Vagina (tissue), 2 donors: ENCODE data around the gene TSC22D3. TPM values are rescaled to one million over a fixed set of nuclear protein-coding genes. Genes with fewer than 3 reads are reported as not detected.
A peak's percentile ranks its signal among the peaks of the same experiment; 100 is the strongest.

Source experiments
- DNase-seq, 2 donors: peaks; one replicate each; pipeline ENCODE4 v3.0.0-alpha.2; 2017; ENCODE audit errors: extremely low spot score in 2 of 2
- H3K27ac ChIP-seq: fragments of 200-600 bp; sonication (generic); one replicate; pipeline ENCODE4 v1.5.1; 2019
- H3K27me3 ChIP-seq: fragments of 200-600 bp; sonication (generic); one replicate; pipeline ENCODE4 v1.5.1; 2019
- H3K36me3 ChIP-seq, 2 donors: fragments of 200-600 bp; sonication (generic); one replicate each; pipeline ENCODE4 v1.5.1; 2017 to 2019
- H3K4me1 ChIP-seq: fragments of 200-600 bp; sonication (generic); one replicate; pipeline ENCODE4 v1.5.1; 2019
- H3K4me3 ChIP-seq, 2 donors: fragments of 200-600 bp; sonication (generic); 1 replicate in 1 of 2; 2 replicates in 1 of 2; pipeline ENCODE4 v1.5.1; 2016 to 2019
- H3K9me3 ChIP-seq: fragments of 200-600 bp; sonication (generic); one replicate; pipeline ENCODE4 v1.5.1; 2019
- POLR2A ChIP-seq, 2 donors: fragments of 450-650 bp; IDR thresholded peaks; one replicate each; pipeline ENCODE4 v1.6.1; 2017; ENCODE audit warnings: antibody characterized with exemption in 2 of 2, mild to moderate bottlenecking in 2 of 2, moderate library complexity in 2 of 2
- POLR2AphosphoS5 ChIP-seq, 2 donors: sonication (generic); formaldehyde crosslinking; IDR thresholded peaks; one replicate each; pipeline ENCODE4 v1.9.0; 2017; ENCODE audit warnings: antibody characterized with exemption in 2 of 2, mild to moderate bottlenecking in 2 of 2, low read depth in 1 of 2; ENCODE audit not compliant: insufficient read depth in 1 of 2
- intact Hi-C: fragments of 100-400 bp; cut with DNase I; formaldehyde crosslinking; loops from one replicate; pipeline ENCODE4 v1.15.1; 2023
- total RNA-seq: library from RNA; depleted of rRNA; stranded (reverse); fragments of >200 nt; gene quantifications from one replicate; pipeline ENCODE4 v1.2.3, GENCODE V29; 2016
- TF ChIP-seq, protein P1 (sequence below), 3 experiments: fragments of 450-650 bp in 2 of 3; fragments of 200-600 bp in 1 of 3; sonication (generic) in 1 of 3; IDR thresholded peaks; one replicate each; pipeline ENCODE4 v1.5.1; 2017 to 2019; ENCODE audit warnings: antibody characterized with exemption in 3 of 3, mild to moderate bottlenecking in 2 of 3, moderate library complexity in 2 of 3

The TSC22D3 gene
- total RNA-seq, 1 donor from 2014 or later, result 780 TPM

- no peaks in the 10 kb centered on the region for H3K9me3 ChIP-seq
- H3K36me3 ChIP-seq, result no peaks in the 10 kb centered on the region
- H3K27me3 ChIP-seq, result no peaks in the 10 kb centered on the region
- no peaks in the 10 kb centered on the region for H3K4me1 ChIP-seq
- no peak overlapping the region for H3K4me3 ChIP-seq
- TF ChIP-seq POLR2AphosphoS5 (IDR thresholded peaks at IDR 0.05; ENCODE audit: insufficient read depth in 1 of 2, low read depth in 1 of 2) (no peak), POLR2A (IDR thresholded peaks at IDR 0.05) (no peak)
- TF ChIP-seq, protein P1, sequence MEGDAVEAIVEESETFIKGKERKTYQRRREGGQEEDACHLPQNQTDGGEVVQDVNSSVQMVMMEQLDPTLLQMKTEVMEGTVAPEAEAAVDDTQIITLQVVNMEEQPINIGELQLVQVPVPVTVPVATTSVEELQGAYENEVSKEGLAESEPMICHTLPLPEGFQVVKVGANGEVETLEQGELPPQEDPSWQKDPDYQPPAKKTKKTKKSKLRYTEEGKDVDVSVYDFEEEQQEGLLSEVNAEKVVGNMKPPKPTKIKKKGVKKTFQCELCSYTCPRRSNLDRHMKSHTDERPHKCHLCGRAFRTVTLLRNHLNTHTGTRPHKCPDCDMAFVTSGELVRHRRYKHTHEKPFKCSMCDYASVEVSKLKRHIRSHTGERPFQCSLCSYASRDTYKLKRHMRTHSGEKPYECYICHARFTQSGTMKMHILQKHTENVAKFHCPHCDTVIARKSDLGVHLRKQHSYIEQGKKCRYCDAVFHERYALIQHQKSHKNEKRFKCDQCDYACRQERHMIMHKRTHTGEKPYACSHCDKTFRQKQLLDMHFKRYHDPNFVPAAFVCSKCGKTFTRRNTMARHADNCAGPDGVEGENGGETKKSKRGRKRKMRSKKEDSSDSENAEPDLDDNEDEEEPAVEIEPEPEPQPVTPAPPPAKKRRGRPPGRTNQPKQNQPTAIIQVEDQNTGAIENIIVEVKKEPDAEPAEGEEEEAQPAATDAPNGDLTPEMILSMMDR (IDR thresholded peaks at IDR 0.05), result no peak
- intact Hi-C loops, result no loop called here
- DNase-seq, result no peak
- no peak overlapping the region for H3K27ac ChIP-seq
Observed at GRCh38 chrX:107805179-107805578, 29.6 kb upstream of the TSC22D3 start.

DNA sequence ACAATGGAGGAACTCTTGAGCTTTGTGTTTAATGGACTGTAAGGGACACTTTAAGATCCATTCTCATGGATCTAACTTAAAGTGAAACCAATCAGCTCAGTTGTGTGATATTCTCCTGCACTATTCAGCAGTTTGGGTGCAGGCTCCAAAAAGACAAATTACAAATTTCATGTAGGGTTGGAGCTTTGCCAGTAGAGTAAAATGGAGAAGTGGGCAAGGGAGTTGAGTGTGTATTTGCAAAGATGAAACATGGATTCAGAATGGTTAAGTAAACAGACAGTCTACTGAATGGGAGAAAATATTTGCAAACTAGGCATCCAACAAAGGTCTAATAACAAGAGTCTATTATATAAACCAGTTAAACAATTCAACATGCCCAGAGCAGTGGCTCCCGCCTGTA is 28.8 kb upstream of the TSC22D3 start:
- H3K36me3 ChIP-seq, result no peaks in the 10 kb centered on the region
- no peaks in the 10 kb centered on the region for H3K27me3 ChIP-seq
- no peaks in the 10 kb centered on the region for H3K4me1 ChIP-seq
- TF ChIP-seq POLR2A (IDR thresholded peaks at IDR 0.05), result no peak
- TF ChIP-seq POLR2AphosphoS5 (IDR thresholded peaks at IDR 0.05; ENCODE audit: insufficient read depth in 1 of 2, low read depth in 1 of 2), result no peak
- TF ChIP-seq, protein P1 (IDR thresholded peaks at IDR 0.05), result no peak
- H3K4me3 ChIP-seq, result no peak overlapping the region
- no peak overlapping the region for H3K27ac ChIP-seq
- intact Hi-C loops, result no loop called here
- no peaks in the 10 kb centered on the region for H3K9me3 ChIP-seq
- no peak for DNase-seq

GRCh38 chrX:107787827-107788226 is 12.2 kb upstream of the TSC22D3 start:
- no peak for DNase-seq
- no peak for TF ChIP-seq POLR2A (IDR thresholded peaks at IDR 0.05)
- TF ChIP-seq, protein P1 (IDR thresholded peaks at IDR 0.05), result no peak
- no peak for TF ChIP-seq POLR2AphosphoS5 (IDR thresholded peaks at IDR 0.05; ENCODE audit: insufficient read depth in 1 of 2, low read depth in 1 of 2)
- Histone ChIP-seq H3K36me3 (no peaks in the 10 kb centered on the region), H3K4me1 (no peaks in the 10 kb centered on the region), H3K4me3 (no peak overlapping the region), H3K9me3 (no peaks in the 10 kb centered on the region), H3K27me3 (no peaks in the 10 kb centered on the region), H3K27ac (no peak overlapping the region)
- intact Hi-C loops, result no loop called here

- Histone ChIP-seq H3K27ac (no peak overlapping the region), H3K36me3 (no peaks in the 10 kb centered on the region), H3K4me1 (no peaks in the 10 kb centered on the region), H3K9me3 (no peaks in the 10 kb centered on the region), H3K4me3 (no peak overlapping the region), H3K27me3 (no peaks in the 10 kb centered on the region)
- DNase-seq, result no peak
- TF ChIP-seq, protein P1 (IDR thresholded peaks at IDR 0.05), result no peak
- TF ChIP-seq POLR2AphosphoS5 (IDR thresholded peaks at IDR 0.05; ENCODE audit: insufficient read depth in 1 of 2, low read depth in 1 of 2), result no peak
- no peak for TF ChIP-seq POLR2A (IDR thresholded peaks at IDR 0.05)
- intact Hi-C loops, result no loop called here
Observed at GRCh38 chrX:107780525-107780924, 4.9 kb upstream of the TSC22D3 start.

DNA sequence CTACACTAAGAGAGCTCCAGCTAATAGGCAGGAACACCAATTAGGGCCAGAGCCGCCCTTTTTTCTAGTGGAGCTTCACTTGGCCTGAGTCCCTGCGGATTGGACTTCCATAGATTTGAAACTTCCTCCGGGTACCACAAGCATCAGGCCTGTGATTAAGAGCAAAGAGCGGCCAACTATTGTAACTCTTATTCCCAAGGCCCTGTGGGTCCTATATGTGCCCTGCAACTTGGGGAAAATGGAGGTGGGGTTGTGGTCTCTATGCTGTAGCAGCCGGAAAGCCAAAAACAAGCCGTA is 1.9 kb upstream of the TSC22D3 start, which contains the start of gene NCBP2L:
TSS of gene NCBP2L (plus strand) at position 198 of the 297 bp plus-strand sequence. CDS start 16,488 bp downstream, outside the sequence.
- no peak for TF ChIP-seq POLR2A (IDR thresholded peaks at IDR 0.05)
- TF ChIP-seq, protein P1 (IDR thresholded peaks at IDR 0.05), result no peak
- TF ChIP-seq POLR2AphosphoS5 (IDR thresholded peaks at IDR 0.05; ENCODE audit: insufficient read depth in 1 of 2, low read depth in 1 of 2), result no peak

More for the DNA sequence above, 1.9 kb upstream of the TSC22D3 start, which contains the start of gene NCBP2L:
- Histone ChIP-seq H3K4me3 (peak within 1 kb of the TSS; percentile 42 to 55), H3K36me3 (no peaks in the 10 kb centered on the region), H3K4me1 (peaks cover 10% of the 10 kb centered on the region), H3K27me3 (no peaks in the 10 kb centered on the region), H3K27ac (peak within 1 kb of the TSS; percentile 84), H3K9me3 (no peaks in the 10 kb centered on the region)
- intact Hi-C loops, result loop anchor here (5.0 kb wide), 1 partner anchor 105 kb away; no protein-coding TSS in a partner anchor
- DNase-seq, result no peak
